Thyroid gland (tissue), 4 donors: ENCODE results near the gene UGT1A10.

ENCODE experiments used
- CTCF ChIP-seq, 6 experiments: fragments of 200-600 bp in 3 of 6; fragments of 450-650 bp in 3 of 6; sonication (generic) in 3 of 6; IDR thresholded peaks; one replicate each; pipeline ENCODE4 v1.5.1; 2016 to 2019; ENCODE audit warnings: antibody characterized with exemption in 6 of 6, mild to moderate bottlenecking in 2 of 6, inconsistent platforms in 1 of 6, moderate library complexity in 1 of 6
- POLR2A ChIP-seq, 2 donors: fragments of 450-650 bp; IDR thresholded peaks; one replicate each; pipeline ENCODE4 v1.6.1; 2017; ENCODE audit warnings: antibody characterized with exemption in 2 of 2, mild to moderate bottlenecking in 2 of 2, moderate library complexity in 1 of 2

GRCh38 chr2:233821709-233822100, 185.5 kb downstream of the UGT1A10 start:
- TF ChIP-seq CTCF (IDR thresholded peaks at IDR 0.05): no peak
- no peak for TF ChIP-seq POLR2A (IDR thresholded peaks at IDR 0.05)
